HG03354 (cell line): Measurements from ENCODE around the gene M6PR.
"Not testable (repeated sequence)": the region's sequence is repeated elsewhere in the genome, so short reads cannot be mapped to it uniquely, and the experiment has no call there.

Source experiments
- ATAC-seq: cut with Tn5 transposase; IDR thresholded peaks from one replicate; pipeline ENCODE4 v1.9.1; 2021; ENCODE audit warnings: mild to moderate bottlenecking; ENCODE audit not compliant: unreplicated experiment, poor library complexity, severe bottlenecking

M6PR gene

GRCh38 chr12:8914716-8915526 lies 34.5 kb downstream of the M6PR start:
- ATAC-seq = peak; percentile 77

GRCh38 chr12:8914033-8914715 lies 35.3 kb downstream of the M6PR start, which contains the start of gene PHC1:
PHC1 (plus strand) TSS chr12:8914509; CDS start chr12:8917678, 3,169 bp downstream.
- peak; percentile 71 for ATAC-seq

GRCh38 chr12:8913702-8914032 lies 35.8 kb downstream of the M6PR start:
- ATAC-seq = no peak

DNA sequence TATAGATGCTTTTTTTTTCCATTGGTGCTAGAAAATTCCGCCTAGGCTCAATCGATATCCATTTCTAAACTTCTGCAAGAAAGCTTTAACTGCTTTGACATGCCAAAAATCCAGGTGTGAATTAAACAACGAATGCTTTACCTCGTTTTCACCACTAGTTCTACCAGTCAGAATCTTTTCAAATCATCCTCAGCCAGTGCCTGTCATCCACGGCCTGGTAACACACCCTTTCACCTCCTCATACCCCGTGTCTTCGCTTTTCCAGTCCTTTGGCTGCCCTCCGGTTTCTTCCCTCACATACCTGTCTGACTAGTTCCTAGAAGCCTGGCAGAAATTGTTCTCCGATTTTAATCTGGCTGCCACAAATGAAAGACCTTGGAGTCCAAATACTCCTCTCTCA lies 36.5 kb downstream of the M6PR start:
- no peak for ATAC-seq

GRCh38 chr12:8911606-8912268 lies 37.7 kb downstream of the M6PR start:
- ATAC-seq = no peak

DNA sequence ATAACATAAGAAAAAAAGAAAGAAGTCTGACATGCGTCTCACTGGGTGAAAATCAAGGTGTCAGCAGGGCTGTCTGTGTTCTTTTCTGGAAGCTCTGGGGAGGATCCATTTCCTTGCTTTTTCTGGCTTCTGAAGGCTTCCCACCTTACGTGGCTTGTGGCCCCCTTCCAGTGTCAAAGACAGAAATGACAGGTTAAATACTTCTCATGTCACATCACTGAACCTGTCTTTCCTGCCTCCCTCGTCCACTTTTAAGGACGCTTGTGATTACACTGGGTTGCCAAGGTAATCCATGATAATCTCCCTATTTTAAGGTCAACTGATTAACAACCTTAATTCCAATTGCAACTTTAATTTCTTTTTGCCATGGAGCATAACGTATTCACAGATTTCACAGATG lies 39.7 kb downstream of the M6PR start:
- no peak for ATAC-seq

GRCh38 chr12:8907513-8907912 lies 41.9 kb downstream of the M6PR start:
- ATAC-seq = no peak

- no peak for ATAC-seq
Measured at GRCh38 chr12:8906266-8907180, 42.9 kb downstream of the M6PR start.

GRCh38 chr12:8905546-8905945 lies 43.9 kb downstream of the M6PR start:
- no peak for ATAC-seq

DNA sequence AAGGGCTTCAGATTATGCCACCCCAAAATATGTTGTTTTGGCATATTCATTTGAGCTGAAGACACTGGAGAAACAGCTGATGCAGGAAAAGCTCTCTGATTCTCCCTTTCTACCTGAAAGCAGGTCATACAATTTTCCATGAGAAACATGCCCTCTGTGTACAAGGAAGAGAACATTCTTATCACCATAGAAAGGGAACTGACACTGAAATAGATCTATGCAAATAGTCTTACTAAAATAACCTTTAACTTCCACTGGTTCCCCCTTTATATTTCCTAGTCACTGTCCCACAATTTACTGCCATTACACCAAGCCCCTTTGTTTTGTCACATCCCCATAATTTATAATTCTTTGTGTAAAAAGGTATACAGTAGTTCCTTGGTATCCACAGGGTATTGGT lies 44.8 kb downstream of the M6PR start:
- no peak for ATAC-seq

DNA sequence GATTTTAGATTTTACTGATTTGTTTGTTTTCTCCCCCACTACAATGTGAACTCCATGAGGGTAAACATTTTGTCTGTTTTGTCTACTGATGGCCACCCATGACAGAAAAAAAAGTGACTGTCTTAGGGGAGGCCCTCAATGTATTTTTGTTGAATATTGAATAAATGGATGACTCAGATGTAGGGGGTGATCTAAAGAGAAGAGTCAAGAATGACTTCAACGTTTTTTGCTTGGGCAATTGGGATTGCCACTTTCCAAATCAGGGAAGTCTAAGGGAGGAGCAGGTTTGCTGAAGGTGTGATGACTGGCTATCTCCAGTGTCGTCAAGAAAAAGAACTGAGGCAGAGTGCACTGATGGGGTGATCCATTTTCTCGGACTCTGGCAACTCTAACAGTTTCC lies 45.8 kb downstream of the M6PR start:
- ATAC-seq = no peak

GRCh38 chr12:8902703-8903102 lies 46.7 kb downstream of the M6PR start:
- ATAC-seq = not testable (repeated sequence)

DNA sequence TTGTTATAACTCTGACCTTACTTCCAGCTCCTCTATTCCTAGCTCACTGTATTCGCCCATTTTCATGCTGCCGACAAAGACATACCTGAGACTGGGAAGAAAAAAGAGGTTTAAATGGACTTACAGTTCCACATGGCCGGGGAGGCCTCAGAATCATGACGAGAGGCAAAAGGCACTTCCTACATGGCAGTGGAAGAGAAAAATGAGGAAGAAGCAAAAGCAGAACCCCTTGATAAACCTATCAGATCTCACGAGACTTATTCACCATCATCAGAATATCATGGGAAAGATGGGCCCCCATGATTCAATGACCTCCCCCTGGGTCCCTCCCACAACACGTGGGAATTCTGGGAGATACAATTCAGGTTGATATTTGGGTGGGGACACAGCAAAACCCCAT lies 49.6 kb downstream of the M6PR start:
- no peak for ATAC-seq

GRCh38 chr12:8897081-8897480 lies 52.4 kb downstream of the M6PR start:
- no peak for ATAC-seq

DNA sequence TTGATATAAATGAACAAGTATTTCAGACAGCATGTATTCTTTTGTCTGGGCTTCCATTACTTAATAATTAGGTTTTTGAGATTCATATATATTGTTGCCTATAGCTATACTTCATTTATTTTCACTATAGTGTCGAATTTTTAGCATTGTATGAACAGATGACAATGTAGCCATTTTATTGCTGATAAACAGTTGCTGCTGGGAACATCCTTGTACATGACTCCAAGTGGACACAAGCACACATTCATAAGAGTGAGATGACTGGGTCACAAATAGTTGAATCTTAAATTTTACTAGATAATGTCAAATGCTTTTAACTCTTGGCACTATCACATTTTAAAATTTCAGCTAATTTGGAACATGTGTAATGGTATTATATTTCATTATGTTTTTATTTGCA lies 54.5 kb downstream of the M6PR start:
- no peak for ATAC-seq

DNA sequence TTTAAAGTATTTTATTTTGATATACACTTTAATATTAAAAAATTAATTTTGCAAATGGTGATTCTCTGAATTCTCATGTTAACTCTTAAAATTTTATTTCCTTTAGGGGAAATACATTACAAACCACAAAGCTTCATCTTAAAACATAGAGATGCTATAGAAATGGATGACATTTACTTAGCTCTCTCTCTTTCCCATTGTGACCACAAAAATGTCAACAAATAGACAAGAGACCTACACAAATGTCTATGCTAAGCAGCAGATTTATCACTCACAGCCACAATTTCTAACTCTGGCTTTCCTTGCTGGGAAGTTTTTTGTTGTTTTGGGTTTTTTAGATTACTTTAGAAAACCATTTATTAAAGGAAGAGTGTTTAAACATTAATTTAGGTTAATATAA lies 55.1 kb downstream of the M6PR start:
- ATAC-seq = no peak

GRCh38 chr12:8891976-8892375 lies 57.5 kb downstream of the M6PR start:
- ATAC-seq = no peak
